ENCODE data around the gene MPP2.

The MPP2 gene

GRCh38 chr17:43906951-43907424, 348 bp downstream of the MPP2 start:
- peak overlapping the region; percentile 51; the same call in 1 of the 2 replicates for H3K27ac ChIP-seq (ENCODE audit: extremely low read depth, low read depth, low read length)
- TF ChIP-seq ZNF248 (tag by site-specific recombination; IDR thresholded peaks at IDR 0.05) (no peak), ZNF701 (tag by site-specific recombination; IDR thresholded peaks at IDR 0.05) (no peak), ZNF324 (tag by site-specific recombination; IDR thresholded peaks at IDR 0.05) (0 out of 2 replicates have a peak, but pooled peaks have one; percentile 2), ZNF777 (tag by site-specific recombination; IDR thresholded peaks at IDR 0.05; ENCODE audit: borderline replicate concordance) (peak; percentile 77; the same call in 1 of the 2 replicates), ZBTB11 (tag by site-specific recombination; conservative IDR thresholded peaks at IDR 0.05; ENCODE audit: low read depth) (peak; percentile 58; the same call in 1 of the 2 replicates), ZNF398 (tag by site-specific recombination; IDR thresholded peaks at IDR 0.05) (peak; percentile 50), ZNF501 (tag by site-specific recombination; IDR thresholded peaks at IDR 0.05) (0 out of 2 replicates have a peak, but pooled peaks have one; percentile 17), GFI1B (tag by site-specific recombination; IDR thresholded peaks at IDR 0.05) (0 out of 2 replicates have a peak, but pooled peaks have one; percentile 15), ZNF48 (tag by site-specific recombination; IDR thresholded peaks at IDR 0.05) (no peak), WT1 (tag by site-specific recombination; IDR thresholded peaks at IDR 0.05) (no peak), ZBTB10 (tag by site-specific recombination; IDR thresholded peaks at IDR 0.05) (peak; percentile 85), ZBTB20 (tag by site-specific recombination; IDR thresholded peaks at IDR 0.05) (peak; percentile 95), PATZ1 (tag by site-specific recombination; IDR thresholded peaks at IDR 0.05) (peak; percentile 93), ZBTB26 (tag by site-specific recombination; optimal IDR thresholded peaks at IDR 0.05) (peak; percentile 31), ZNF335 (tag by site-specific recombination; conservative IDR thresholded peaks at IDR 0.05) (peak; percentile 94), ZIC2 (tag by site-specific recombination; IDR thresholded peaks at IDR 0.05) (peak; percentile 93), GLIS2 (tag by site-specific recombination; IDR thresholded peaks at IDR 0.05) (peak; percentile 42), ZNF629 (tag by site-specific recombination; IDR thresholded peaks at IDR 0.05) (peak; percentile 40; the same call in 1 of the 2 replicates)
- ChIA-PET POLR2A (interaction anchor here (1.2 kb wide), 2 partner anchors 9 to 19 kb away, joined by 3 to 4 read pairs; no protein-coding TSS in a partner anchor), CTCF (interaction anchor here (0.6 to 5.6 kb wide), 11 partner anchors 12 to 209 kb away, joined by 3 to 50 read pairs (median 4); partner anchors contain the start of gene PPY)
- H3K4me1 ChIP-seq (ENCODE audit: control insufficient read depth, insufficient read depth, low read length): peaks cover 12% of the 10 kb centered on the region; the same call in 1 of the 2 replicates
- peak overlapping the region; percentile 47 for H3K4me3 ChIP-seq (ENCODE audit: low read depth, low read length)
- no peaks in the 10 kb centered on the region for H3K36me3 ChIP-seq (ENCODE audit: control insufficient read depth in 2 of 2, insufficient read depth in 1 of 2, low read length in 2 of 2)
- no peaks in the 10 kb centered on the region for H3K9me3 ChIP-seq (ENCODE audit: control insufficient read depth, insufficient read depth, low read depth, low read length)
